ENCODE results near the gene MGA. TPM values are rescaled to one million over a fixed set of nuclear protein-coding genes. Genes with fewer than 3 reads are reported as not detected.

Gene MGA
- total RNA-seq: 32.5 and 36.5 TPM in 2 replicates

GRCh38 chr15:41660235-41661077 is at the start of gene MGA:
Gene MGA (plus strand): TSS chr15:41660405.

GRCh38 chr15:41774062-41774881 is 114.1 kb downstream of the MGA start, which contains the start of gene MAPKBP1:
Gene MAPKBP1 (plus strand): TSS chr15:41774484. CDS start chr15:41775276, 792 bp downstream.

Small RNA genes within 50 kb of the gene (small RNA-seq; reads per million reads assigned to genes)
- gene MIR626: not detected

Other genes starting within 250 kb of the MGA start
- 26.8 and 29.1 TPM in 2 replicates for gene RTF1, start 243.3 kb upstream of the MGA start, total RNA-seq
- gene ITPKA, start 166.5 kb upstream of the MGA start, total RNA-seq: 0.32 and 0.85 TPM in 2 replicates
- 0.12 and 0.32 TPM in 2 replicates for gene LTK, start 146.6 kb upstream of the MGA start, total RNA-seq
- 15.7 and 17.0 TPM in 2 replicates for gene RPAP1, start 116.1 kb upstream of the MGA start, total RNA-seq
- gene TYRO3, start 101.2 kb upstream of the MGA start, total RNA-seq: 5.2 and 6.5 TPM in 2 replicates
- gene MAPKBP1, start 114.1 kb downstream of the MGA start, total RNA-seq: 40.0 and 44.9 TPM in 2 replicates
- 3.1 and 4.5 TPM in 2 replicates for gene JMJD7, start 167.7 kb downstream of the MGA start, total RNA-seq
- gene PLA2G4B, start 178.4 kb downstream of the MGA start, total RNA-seq: 0.36 and 0.81 TPM in 2 replicates
- 0.73 and 0.97 TPM in 2 replicates for gene SPTBN5, start 233.6 kb downstream of the MGA start, total RNA-seq

Data from hair follicle dermal papilla cell (primary cell).